Subcutaneous adipose tissue (tissue), 4 donors: ENCODE measurements around the gene SOX10. TPM values are rescaled to one million over a fixed set of nuclear protein-coding genes. Genes with fewer than 3 reads are reported as not detected.

Experiments
- CTCF ChIP-seq: fragments of 450-650 bp; IDR thresholded peaks from one replicate; pipeline ENCODE4 v1.5.1; 2016; ENCODE audit warnings: low read depth, mild to moderate bottlenecking, control low read depth, antibody characterized with exemption, moderate library complexity
- total RNA-seq, 4 donors: library from RNA; depleted of rRNA; stranded (reverse); fragments of >200 nt; gene quantifications; one replicate each; pipeline ENCODE4 v1.1.0, GENCODE V29; 2016

Gene SOX10
- total RNA-seq, 4 donors from 2014 or later: 0.19 TPM; not detected in 3

GRCh38 chr22:37982151-37982785 lies 2.1 kb downstream of the SOX10 start:
- no peak for TF ChIP-seq CTCF

DNA sequence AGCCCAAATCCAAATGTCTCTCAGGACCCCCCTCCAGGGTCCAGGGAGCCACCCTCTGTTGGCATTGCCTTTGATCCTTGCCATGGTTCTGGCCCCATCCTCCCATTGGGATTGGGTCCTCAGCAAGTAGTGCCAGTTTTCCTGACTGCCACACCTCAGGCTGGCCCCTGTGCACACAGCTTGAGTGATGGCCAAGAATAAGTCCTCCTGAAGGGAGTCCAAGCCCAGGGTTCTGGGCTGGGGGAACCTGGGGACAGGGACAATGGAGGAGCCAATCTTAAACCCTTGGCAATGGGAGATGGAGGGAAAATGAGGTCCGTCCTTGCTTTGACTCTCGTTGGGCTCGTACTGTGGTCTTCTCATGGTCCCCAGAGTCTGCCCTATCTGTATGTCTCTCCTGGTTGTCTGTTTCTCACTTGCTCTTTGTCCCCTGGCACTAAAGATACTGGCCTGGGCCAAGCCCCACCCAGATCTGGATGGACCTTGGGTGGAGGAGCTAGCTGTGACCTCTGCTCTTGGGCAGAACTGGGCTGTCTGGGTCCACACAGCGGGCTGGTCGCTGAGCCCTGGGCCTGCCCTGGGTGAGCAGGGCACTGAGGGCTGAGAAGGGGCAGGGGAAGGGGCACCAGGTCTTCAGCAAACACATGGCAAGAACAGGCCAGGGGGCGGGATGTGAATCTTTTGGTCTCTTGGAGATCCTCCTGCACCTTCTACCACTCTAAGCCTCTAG lies 2.9 kb downstream of the SOX10 start:
- no peak for TF ChIP-seq CTCF

DNA sequence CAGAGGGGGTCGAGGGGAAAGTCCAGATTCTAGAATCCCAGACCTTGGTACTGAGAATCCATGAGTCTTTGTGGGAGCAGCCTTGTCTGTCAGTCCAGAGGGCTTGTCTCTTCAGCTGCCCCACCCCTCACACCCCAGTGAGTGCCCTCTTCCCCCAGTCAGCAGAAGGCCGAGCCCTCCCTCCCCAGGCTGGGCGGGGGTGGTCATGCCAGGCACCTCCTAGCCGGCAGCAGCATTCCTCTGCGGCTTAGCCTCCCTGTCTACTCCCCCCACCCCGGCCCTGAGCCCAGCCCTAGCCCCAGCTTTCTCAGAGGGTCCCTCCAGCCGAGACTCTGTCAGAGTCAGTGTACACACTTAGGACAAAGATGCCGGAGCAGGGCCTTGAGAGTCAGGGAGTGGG lies 4.6 kb downstream of the SOX10 start:
- TF ChIP-seq CTCF: no peak

DNA sequence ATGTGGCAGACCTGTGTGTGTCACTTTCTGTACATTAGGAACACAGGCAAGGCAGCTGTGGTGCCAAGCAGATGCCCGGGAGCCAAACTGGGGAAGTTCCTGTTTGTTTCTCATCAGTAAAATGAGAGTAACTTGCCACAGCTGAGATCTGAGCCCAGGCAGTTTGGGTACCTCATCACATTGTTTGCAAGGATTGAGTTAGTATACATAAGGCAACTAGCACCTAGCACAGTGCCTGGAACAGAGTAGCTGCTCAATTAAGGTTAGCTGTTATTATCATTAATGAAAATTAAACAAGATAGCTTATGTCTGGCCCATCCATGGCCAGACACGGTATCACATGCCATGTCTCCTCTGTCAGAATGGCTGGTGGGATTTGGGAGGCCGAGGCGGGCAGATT lies 7.8 kb downstream of the SOX10 start:
- TF ChIP-seq CTCF: no peak

- TF ChIP-seq CTCF: no peak
These were observed 9.2 kb downstream of the SOX10 start for GRCh38 chr22:37975153-37975552.

- TF ChIP-seq CTCF: no peak
These were observed 10.8 kb downstream of the SOX10 start for GRCh38 chr22:37973271-37974170.

DNA sequence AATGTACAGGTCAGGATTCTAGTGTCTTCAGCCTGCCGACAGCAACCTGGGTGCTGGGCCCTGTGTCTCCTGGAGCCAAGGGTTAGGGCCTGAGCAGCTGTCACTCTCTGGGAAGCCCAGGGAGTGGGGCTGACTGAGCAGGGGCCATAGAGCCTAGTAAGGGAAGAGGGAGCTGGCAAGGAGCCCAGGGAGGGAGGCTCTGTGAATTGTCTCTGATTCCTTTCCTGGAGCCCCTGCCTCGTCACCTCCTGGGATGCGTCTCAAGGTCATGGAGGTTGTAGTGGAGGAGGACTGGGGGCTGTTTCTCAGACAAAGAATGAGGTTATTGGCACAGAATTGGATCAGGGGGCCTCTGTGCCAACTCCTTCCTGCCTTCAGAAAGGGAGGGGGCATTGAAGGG lies 11.8 kb downstream of the SOX10 start:
- TF ChIP-seq CTCF: no peak
